Measurements from ENCODE around the gene RNF150.

Gene RNF150

DNA sequence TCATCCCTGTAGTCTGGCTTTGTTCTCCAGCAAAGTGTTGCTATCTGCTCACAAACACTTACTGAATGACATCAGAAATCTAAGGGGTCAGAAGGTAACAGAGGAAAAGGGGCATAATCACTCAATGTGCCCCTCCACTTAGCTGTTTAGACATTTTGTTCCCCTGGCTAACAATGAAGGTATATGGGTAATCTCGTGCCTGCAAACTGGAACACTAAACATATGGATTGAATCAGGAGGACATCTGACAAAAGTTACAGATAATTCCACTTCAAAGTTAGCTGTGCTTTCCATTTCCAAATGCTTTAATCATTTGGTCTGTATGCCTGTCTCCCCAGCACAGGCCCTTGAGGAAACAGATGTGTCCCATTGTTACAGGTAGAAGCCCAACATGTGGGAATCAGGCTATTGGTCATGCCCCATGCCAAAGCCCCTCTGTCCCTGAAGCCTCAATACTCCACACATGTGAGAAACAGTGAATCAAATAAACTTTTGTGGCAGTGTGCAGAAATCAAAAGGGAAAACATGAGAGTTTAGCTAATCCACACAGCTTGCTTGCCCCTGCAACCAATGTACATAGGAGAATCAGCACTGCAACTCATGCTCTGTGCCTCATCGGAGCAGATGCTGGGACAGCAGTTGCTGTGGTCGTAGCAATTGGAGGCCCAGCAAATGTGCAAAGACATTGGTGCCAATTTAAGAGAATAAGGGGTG, 111.7 kb downstream of the RNF150 start:
- DNase-seq: no peak

GRCh38 chr4:141020801-141021261, 112.4 kb downstream of the RNF150 start:
- DNase-seq: no peak

GRCh38 chr4:141019768-141020167, 113.5 kb downstream of the RNF150 start:
- no peak for DNase-seq

DNA sequence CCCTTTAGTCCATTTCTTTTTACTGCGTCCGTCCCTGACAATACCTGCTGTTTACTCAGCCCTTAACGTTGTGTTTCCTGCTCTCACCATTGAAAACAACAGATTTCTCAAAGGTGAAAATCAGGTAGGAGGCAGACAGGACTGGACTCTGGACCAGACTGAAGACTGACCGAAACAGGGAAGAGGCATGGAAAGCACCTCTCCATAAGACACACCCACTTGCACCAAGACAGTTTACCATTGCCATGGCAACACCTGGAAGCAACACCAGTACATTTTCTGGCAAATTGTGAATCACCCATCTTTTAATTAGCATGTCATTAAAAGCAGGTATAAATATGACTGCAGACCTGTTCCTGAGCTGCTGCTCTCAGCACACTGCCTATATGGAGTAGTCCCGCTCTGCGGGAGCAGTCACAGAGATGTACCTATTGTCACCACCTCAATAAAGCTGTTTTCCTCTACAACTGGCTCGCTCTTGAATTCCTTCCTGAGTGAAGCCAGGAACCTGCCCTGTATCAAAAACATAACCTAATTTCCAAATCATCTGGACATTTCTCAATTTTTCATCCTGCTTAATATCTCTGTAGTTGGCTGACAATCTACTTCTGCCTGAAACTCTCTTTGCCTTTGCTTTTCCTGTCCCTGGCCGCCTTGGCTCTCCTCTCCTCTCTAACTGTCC, 117.0 kb downstream of the RNF150 start:
- no peak for DNase-seq

GRCh38 chr4:141013899-141014298, 119.4 kb downstream of the RNF150 start:
- DNase-seq: no peak

GRCh38 chr4:141011901-141012315, 121.4 kb downstream of the RNF150 start:
- no peak for DNase-seq

- DNase-seq: no peak
These were observed 123.3 kb downstream of the RNF150 start for GRCh38 chr4:141009931-141010330.

DNA sequence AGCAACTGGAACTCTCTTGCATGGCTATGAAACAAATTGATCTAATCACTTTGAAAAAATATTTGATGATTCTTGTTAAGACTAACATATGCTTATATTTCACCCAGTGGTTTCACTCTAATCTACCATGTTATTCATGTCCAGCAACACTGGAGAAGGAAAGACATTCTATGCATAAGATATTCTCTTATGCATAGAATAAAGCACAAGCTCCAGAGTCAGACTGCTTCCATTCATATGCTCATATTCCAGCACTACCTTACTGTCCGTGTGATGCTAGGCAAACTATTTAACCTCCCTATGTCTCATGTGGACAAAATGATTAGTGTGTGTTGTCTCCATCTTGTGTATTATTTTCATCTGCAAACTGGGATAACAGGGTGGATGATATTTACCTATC, 124.1 kb downstream of the RNF150 start:
- DNase-seq: no peak

- DNase-seq: no peak
These were observed 126.9 kb downstream of the RNF150 start for GRCh38 chr4:141006242-141006802.

- peak in 2 of 3 donors; percentile 11 to 23 for DNase-seq
These were observed 128.4 kb downstream of the RNF150 start for GRCh38 chr4:141004823-141005222.

DNA sequence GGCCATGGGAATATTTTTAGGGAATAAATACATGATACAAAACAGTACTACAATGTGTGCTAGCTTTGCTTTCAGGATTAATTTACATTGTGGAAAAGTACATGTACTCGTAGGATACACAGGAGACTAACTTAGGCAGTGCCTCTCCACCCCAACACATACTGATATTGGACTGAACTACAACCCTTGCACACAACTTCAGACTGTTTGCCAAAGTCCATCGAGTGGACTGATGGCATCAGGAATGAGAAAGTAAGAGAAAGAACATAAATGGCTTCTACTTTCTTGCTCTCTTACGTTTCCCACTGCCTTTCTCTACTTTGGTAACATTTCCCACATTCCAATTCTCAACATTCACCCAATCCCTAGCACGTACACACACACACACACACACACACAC, 130.1 kb downstream of the RNF150 start:
- DNase-seq: no peak

- DNase-seq: peak in 2 of 3 donors; percentile 22 to 48
These were observed 130.9 kb downstream of the RNF150 start for GRCh38 chr4:141002323-141002805.

DNA sequence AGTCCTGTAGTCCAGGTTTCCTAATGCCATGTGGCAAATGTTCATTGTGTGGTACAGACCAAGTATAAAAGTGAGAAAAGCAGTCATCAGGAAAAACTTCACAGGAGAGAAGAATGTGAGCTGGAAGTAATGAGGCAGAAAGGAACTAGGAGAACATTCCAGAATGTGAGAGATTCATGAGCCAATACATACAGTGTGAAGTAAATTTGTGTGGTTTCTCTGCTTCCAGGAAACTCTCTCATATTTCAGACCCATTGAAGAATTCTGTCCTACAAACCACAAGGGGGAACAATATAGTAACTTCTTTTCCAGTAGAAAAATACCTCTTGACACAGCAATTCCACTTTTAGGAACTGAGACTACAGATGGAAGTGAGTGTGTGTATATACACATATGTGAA, 136.5 kb downstream of the RNF150 start:
- DNase-seq: peak in 2 of 3 donors; percentile 5 to 29

DNA sequence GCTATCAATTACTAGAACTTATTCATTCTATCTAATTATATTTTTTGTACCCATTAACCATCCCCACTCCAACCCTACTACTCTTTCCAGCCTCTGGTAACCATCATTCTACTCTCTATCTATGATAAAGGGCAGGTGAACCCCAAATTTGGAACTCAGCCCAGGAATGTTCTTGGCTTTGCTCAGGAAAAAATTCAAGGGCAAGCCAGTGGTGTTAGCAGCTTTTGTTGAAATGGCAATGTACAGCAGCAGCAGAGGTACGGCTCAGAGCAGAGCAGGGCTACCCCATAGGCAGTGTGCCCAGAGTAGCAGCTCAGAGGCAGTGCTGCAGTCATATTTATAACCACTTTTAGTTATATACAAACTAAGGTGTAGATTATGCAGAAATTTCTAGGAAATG, 138.2 kb downstream of the RNF150 start:
- DNase-seq: no peak

DNA sequence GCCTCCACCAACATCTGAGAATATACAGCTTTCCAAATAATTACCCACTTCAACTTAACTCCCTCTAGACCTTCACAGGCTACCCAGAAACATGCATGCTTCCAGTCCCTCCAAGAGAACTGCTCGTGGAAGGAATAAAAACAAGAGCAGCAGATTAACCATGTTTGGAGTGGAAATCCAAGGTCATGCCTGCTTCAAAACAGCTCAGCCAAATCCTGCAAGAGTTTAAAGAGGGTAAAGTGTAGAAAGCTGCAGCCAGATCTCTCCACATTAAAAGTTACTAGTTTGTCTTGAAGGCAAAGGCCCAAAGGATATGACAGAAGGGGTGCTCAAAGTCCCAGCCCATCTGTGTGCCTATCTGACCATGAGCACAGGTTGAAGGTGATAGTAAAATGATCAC, 139.3 kb downstream of the RNF150 start:
- DNase-seq: no peak

DNA sequence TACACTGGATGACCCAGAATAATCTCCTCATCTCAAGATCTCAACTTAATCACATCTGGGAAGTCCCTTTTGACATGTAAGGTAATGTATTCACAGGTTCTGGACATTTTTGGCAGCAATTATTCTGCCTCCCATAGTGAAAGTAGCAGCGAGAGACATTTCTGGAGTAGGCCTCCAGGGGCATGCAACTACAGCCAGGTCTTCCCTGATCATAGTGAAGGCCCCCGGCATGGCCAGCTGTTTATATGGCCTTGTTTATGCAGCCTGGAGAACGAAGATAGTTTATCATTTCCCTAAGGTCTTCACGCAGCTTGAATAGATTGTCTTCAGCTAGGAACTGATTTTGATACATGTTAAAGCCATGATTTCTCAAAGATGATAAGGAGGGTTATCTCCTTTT, 139.9 kb downstream of the RNF150 start:
- DNase-seq: no peak

DNA sequence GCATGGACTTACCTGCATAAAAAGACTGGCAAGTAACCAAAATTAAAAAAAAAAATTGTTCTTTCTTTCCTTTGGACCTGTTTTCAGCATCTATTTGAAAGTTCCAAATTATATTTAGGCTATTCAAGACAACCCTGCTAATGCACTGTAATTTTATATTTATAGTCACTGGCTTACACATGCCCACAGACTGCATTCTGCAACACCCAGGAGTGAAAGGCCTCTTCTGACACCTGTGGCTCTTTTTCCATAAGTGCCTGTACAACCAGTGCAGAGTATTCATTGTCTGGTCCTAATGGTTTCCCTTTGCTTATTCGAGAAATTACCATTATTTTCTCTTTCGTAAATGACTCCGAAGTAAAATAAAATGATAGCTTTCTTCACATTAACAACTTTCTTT, 143.3 kb downstream of the RNF150 start:
- no peak for DNase-seq

- DNase-seq: no peak
These were observed 147.2 kb downstream of the RNF150 start for GRCh38 chr4:140986045-140986444.

DNA sequence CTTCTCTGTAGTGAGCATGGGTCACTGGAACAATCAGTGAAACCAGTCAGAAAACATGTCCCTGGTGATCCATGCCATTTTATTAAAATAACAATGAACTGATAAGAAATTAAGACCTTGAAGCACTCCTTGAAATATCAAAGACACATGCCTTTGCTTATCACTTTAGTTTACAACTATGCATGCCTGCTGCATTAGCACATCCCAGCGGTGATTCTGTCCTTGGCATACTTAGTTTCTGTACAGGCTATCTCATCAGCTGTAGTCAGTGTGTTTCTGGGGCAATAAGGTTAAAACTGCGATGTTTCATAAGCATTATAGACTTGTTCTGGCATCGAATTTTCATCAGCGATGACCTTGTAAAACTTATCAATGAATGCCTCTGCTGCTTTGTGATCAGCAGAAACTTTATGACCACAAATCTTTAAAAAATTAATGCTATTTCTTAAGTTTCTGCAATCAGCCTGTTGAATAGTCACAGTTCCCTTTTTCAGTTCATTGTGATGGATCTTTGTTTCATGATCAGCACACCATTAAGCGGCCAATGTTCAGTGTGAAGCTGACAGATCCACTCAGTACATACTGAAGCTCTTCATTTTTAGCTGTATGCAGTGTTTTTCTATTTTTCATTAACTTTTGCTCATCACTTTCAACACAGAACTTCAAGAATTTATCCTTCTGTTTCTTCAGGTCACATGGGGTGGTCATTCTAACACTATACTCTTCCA, 150.5 kb downstream of the RNF150 start:
- DNase-seq: peak in 1 of 3 donors; percentile 9

DNA sequence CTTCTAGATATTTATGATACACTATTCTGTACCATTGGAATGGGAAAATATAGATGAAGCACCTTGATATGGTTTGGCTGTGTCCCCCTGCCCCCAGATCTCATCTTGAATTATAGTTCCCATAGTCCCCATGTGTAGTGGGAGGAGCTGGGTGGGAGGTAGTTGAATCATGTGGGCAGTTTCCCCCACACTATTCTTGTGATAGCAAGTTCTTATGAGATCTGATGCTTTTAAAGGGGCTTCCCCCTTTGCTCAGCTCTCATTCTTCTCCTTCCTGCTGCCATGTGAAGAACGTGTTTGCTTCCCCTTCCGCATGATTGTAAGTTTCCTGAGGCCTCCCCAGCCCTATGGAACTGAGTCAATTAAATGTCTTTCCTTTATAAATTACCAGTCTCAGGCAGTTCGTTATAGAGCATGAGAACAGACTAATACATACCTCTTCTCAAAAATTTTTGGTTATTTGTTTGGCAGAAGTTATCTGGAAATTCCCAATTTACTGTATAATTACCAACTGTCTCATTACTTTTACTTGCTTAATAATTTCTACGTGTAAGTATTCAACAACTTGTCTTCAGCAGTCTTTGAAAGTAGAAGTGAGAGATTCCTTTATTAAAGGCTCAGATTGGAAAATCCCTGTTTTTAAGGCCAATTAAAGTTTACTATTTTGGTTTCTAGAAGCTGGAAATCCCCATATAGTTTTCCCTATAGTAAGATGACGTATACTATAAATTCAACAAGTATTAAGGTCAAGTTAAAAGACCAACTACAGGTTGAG, 152.7 kb downstream of the RNF150 start:
- peak in 2 of 3 donors; percentile 5 to 6 for DNase-seq

GRCh38 chr4:140976768-140977167, 156.5 kb downstream of the RNF150 start:
- no peak for DNase-seq

DNA sequence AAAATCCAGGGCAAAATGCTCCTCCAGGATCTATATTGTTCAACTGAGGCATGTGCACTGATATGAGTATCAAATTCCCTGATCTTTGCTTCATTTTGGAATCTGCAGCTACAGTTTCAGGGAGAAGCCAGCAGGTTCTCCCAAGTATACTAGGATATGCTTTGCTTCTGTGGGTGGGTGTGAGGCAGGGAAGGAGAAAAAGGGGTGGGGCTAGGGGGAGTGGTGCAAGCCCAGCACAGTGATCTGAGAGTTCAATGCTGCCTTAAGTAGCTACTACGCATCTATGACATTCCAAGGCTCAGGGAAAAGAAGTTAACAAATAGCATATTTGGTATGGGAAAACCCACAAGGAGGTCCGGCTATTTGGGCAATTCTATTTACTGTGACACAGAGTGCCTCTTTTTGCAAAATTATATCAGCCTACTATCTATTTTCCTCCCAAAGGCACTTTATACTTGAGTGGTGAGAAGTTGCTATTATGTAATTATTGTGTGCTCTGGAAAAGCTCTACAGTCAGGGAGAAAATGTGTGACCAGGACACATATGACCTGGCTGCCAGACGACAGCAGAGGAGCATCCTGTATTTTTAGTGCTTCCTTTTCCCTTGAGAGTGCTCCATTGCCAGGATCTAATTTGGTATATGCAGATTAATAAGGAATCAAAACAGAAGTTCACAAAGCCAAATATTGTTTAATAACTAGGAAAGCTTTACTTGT, 162.0 kb downstream of the RNF150 start:
- no peak for DNase-seq

Measured in suppressor macrophage treated with lipopolysaccharide for 1 hour (primary cell).